HG02970 (cell line): Measurements from ENCODE around the gene FAM3A.
"Not testable (repeated sequence)": the region's sequence is repeated elsewhere in the genome, so short reads cannot be mapped to it uniquely, and the experiment has no call there.

Experiments used
- ATAC-seq: cut with Tn5 transposase; IDR thresholded peaks from one replicate; pipeline ENCODE4 v1.9.1; 2021; ENCODE audit warnings: mild to moderate bottlenecking, moderate library complexity, moderate number of reproducible peaks; ENCODE audit not compliant: unreplicated experiment, low FRiP score

FAM3A gene

GRCh38 chrX:154515966-154516655, at the start of gene FAM3A:
Gene FAM3A (minus strand): TSS chrX:154516232. CDS start chrX:154515772, 460 bp downstream.
- peak; percentile 90 for ATAC-seq

GRCh38 chrX:154562295-154562694, 46.3 kb upstream of the FAM3A start:
- ATAC-seq: not testable (repeated sequence)

GRCh38 chrX:154560326-154560725, 44.3 kb upstream of the FAM3A start:
- ATAC-seq: not testable (repeated sequence)

- not testable (repeated sequence) for ATAC-seq
These were observed 42.9 kb upstream of the FAM3A start for GRCh38 chrX:154558896-154559295.

- not testable (repeated sequence) for ATAC-seq
These were observed 42.1 kb upstream of the FAM3A start for GRCh38 chrX:154558060-154558690.

- not testable (repeated sequence) for ATAC-seq
These were observed 36.2 kb upstream of the FAM3A start for GRCh38 chrX:154552112-154552806.

- ATAC-seq: no peak
These were observed 33.7 kb upstream of the FAM3A start for GRCh38 chrX:154549766-154550165.

- ATAC-seq: no peak
These were observed 31.9 kb upstream of the FAM3A start for GRCh38 chrX:154548028-154548316.

- peak; percentile 85 for ATAC-seq
These were observed 31.4 kb upstream of the FAM3A start, which contains the start of gene IKBKG for GRCh38 chrX:154547245-154548027. Gene IKBKG (plus strand): TSS chrX:154547620. CDS start chrX:154552003, 4,383 bp downstream.

- peak; percentile 41 for ATAC-seq
These were observed 30.6 kb upstream of the FAM3A start, which contains the start of gene G6PD for GRCh38 chrX:154546354-154547244. Gene G6PD (minus strand): TSS chrX:154546846. CDS start chrX:154546155, 691 bp downstream.

- ATAC-seq: no peak
These were observed 29.7 kb upstream of the FAM3A start for GRCh38 chrX:154545673-154546274.

- no peak for ATAC-seq
These were observed 26.8 kb upstream of the FAM3A start for GRCh38 chrX:154542723-154543424.

- no peak for ATAC-seq
These were observed 26.1 kb upstream of the FAM3A start for GRCh38 chrX:154541896-154542722.

GRCh38 chrX:154541589-154541895, 25.5 kb upstream of the FAM3A start:
- ATAC-seq: no peak

- no peak for ATAC-seq
These were observed 25.0 kb upstream of the FAM3A start for GRCh38 chrX:154540897-154541535.

GRCh38 chrX:154540365-154540764, 24.3 kb upstream of the FAM3A start:
- ATAC-seq: not testable (repeated sequence)

- no peak for ATAC-seq
These were observed 23.0 kb upstream of the FAM3A start for GRCh38 chrX:154539077-154539476.
